Panc1 (cell line): Measurements from ENCODE around the gene SGF29. TPM values are rescaled to one million over a fixed set of nuclear protein-coding genes. Genes with fewer than 3 reads are reported as not detected.

ENCODE experiments used
- ATAC-seq: fragments of 200-7000 bp; cut with Tn5 transposase; 2 replicates; pipeline ENCODE4 v1.9.1; 2020; ENCODE audit warnings: mild to moderate bottlenecking, moderate library complexity
- BruUV-seq: library from RNA; stranded (reverse); fragments of 400-500 nt; replicated peaks from 2 replicates; lab custom pipeline; 2021; lab: Mats Ljungman, UMichigan
- CTCF ChIA-PET: fragments of 300-600 bp; sonication (Branson Sonifier 250); formaldehyde crosslinking; loops from one replicate; lab custom pipeline; 2022; ENCODE audit warnings: antibody characterized with exemption; lab: Charles Lee
- POLR2A ChIA-PET: fragments of 300-600 bp; sonication (Branson Sonifier 250); formaldehyde crosslinking; loops from one replicate; lab custom pipeline; 2022; ENCODE audit warnings: antibody characterized with exemption; lab: Charles Lee
- DNase-seq: peaks from one replicate; pipeline ENCODE4 v3.0.0-alpha.2; 2010; ENCODE audit warnings: low read depth, low spot score
- H3K27ac ChIP-seq: 2 replicates; pipeline ENCODE4 v1.5.1; 2011; ENCODE audit warnings: mild to moderate bottlenecking, low read length, inconsistent platforms
- H3K27me3 ChIP-seq: fragments of 200-500 bp; sonication (Bioruptor generic); 2 replicates; pipeline ENCODE4 v1.6.0; 2014; ENCODE audit warnings: low read length, inconsistent platforms; ENCODE audit not compliant: control insufficient read depth, insufficient read depth
- H3K36me3 ChIP-seq: fragments of 200-500 bp; sonication (Bioruptor generic); 2 replicates; pipeline ENCODE4 v1.5.1; 2014; ENCODE audit warnings: inconsistent platforms, mild to moderate bottlenecking, low read length, moderate library complexity; ENCODE audit not compliant: control insufficient read depth, insufficient read depth
- H3K4me1 ChIP-seq: 2 replicates; pipeline ENCODE4 v1.5.1; 2011; ENCODE audit warnings: inconsistent platforms, mild to moderate bottlenecking, low read length, moderate library complexity; ENCODE audit not compliant: control insufficient read depth, insufficient read depth
- H3K4me3 ChIP-seq, 2 experiments: 2 replicates each; pipeline ENCODE4 v1.5.1; 2011 to 2012; ENCODE audit warnings: low read depth in 2 of 2, low read length in 2 of 2, mild to moderate bottlenecking in 2 of 2, inconsistent platforms in 1 of 2, moderate library complexity in 1 of 2
- H3K9me3 ChIP-seq: fragments of 200-500 bp; sonication (Bioruptor generic); 2 replicates; pipeline ENCODE4 v1.5.1; 2014; ENCODE audit warnings: low read depth, mild to moderate bottlenecking, inconsistent platforms, low read length, moderate library complexity; ENCODE audit not compliant: control insufficient read depth, insufficient read depth
- CTCF ChIP-seq: fragments of 450-650 bp; IDR thresholded peaks from 2 replicates; pipeline ENCODE4 v1.5.1; 2017; ENCODE audit warnings: mild to moderate bottlenecking
- POLR2AphosphoS5 ChIP-seq: IDR thresholded peaks from 2 replicates; pipeline ENCODE4 v1.6.1; 2012; ENCODE audit warnings: mild to moderate bottlenecking, low read depth, low read length, moderate library complexity
- REST ChIP-seq, 2 experiments: IDR thresholded peaks; 2 replicates each; pipeline ENCODE4 v1.6.1; 2011 to 2012; ENCODE audit warnings: low read depth in 2 of 2, control low read depth in 1 of 2, low read length in 1 of 2, mild to moderate bottlenecking in 1 of 2, moderate library complexity in 1 of 2; ENCODE audit not compliant: insufficient read depth in 1 of 2
- SIN3A ChIP-seq: IDR thresholded peaks from 2 replicates; pipeline ENCODE4 v1.6.1; 2012; ENCODE audit warnings: low read depth, mild to moderate bottlenecking, low read length, moderate library complexity, borderline replicate concordance; ENCODE audit not compliant: insufficient read depth
- TCF7L2 ChIP-seq: IDR thresholded peaks from 2 replicates; pipeline ENCODE4 v1.6.1; 2011; ENCODE audit warnings: mild to moderate bottlenecking, low read depth, low read length, inconsistent platforms
- in situ Hi-C: cut with HindIII; loops from 2 replicates; pipeline ENCODE4 v1.10.0; 2016; ENCODE audit warnings: low sequenced_read_pairs, low pct_unique_long_range_greater_than_20kb
- intact Hi-C: fragments of 100-400 bp; cut with micrococcal nuclease; formaldehyde crosslinking; loops from one replicate; pipeline ENCODE4 v1.10.0; 2022; ENCODE audit not compliant: unreplicated experiment
- total RNA-seq: library from RNA; stranded (reverse); gene quantifications from one replicate; pipeline ENCODE4 v1.2.1, GENCODE V29; 2021; ENCODE audit not compliant: unreplicated experiment

SGF29 gene
- total RNA-seq, 1 experiment from 2014 or later, result 29.5 TPM

- TF ChIP-seq CTCF (no peak), POLR2AphosphoS5 (no peak), REST (IDR thresholded peaks at IDR 0.05; ENCODE audit: insufficient read depth in 1 of 2, low read depth in 2 of 2, low read length in 1 of 2) (no peak), SIN3A (no peak), TCF7L2 (no peak)
- in situ Hi-C loops, result no loop called here
- H3K9me3 ChIP-seq, result no peaks in the 10 kb centered on the region
- H3K4me1 ChIP-seq, result no peaks in the 10 kb centered on the region
- no peaks in the 10 kb centered on the region for H3K36me3 ChIP-seq
- no peak overlapping the region for H3K4me3 ChIP-seq
- H3K27ac ChIP-seq, result no peak overlapping the region
- DNase-seq, result no peak
- ChIA-PET CTCF (no interaction called here), POLR2A (interaction anchor here (0.6 kb wide), 1 partner anchor 22 kb away, joined by 4 read pairs; no protein-coding TSS in a partner anchor)
- no peaks in the 10 kb centered on the region for H3K27me3 ChIP-seq
- no TSS peak for BruUV-seq
- ATAC-seq, result peak; percentile 54
- intact Hi-C loops, result no loop called here
Observed at GRCh38 chr16:28514246-28514645, 39.5 kb upstream of the SGF29 start.

DNA sequence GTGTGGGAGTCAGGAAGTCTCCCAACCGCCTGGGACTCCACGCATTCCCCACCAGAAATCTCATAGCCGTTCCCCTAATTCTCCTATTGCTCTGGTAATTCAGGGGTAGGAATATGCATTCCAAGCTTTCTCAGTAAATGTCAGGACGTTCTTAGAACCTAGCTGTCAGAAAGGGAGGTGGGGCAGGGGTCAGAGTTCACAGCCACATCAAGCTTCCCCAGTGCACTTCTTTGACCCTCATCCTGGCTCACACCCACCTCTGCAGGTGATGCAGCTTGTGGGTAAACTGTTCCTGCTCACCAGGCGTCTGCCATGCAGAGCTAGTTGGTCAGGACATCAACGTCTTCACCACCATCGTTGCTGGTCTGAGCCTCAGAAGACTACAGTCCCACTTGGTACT, 33.0 kb upstream of the SGF29 start:
- H3K27me3 ChIP-seq, result no peaks in the 10 kb centered on the region
- BruUV-seq, result no TSS peak
- H3K4me1 ChIP-seq, result no peaks in the 10 kb centered on the region
- no peak overlapping the region for H3K27ac ChIP-seq
- ChIA-PET CTCF (no interaction called here), POLR2A (no interaction called here)
- no peaks in the 10 kb centered on the region for H3K36me3 ChIP-seq
- DNase-seq (no peak), ATAC-seq (no peak)
- H3K9me3 ChIP-seq, result no peaks in the 10 kb centered on the region
- TF ChIP-seq POLR2AphosphoS5 (no peak), CTCF (no peak), SIN3A (no peak), TCF7L2 (no peak), REST (IDR thresholded peaks at IDR 0.05; ENCODE audit: insufficient read depth in 1 of 2, low read depth in 2 of 2, low read length in 1 of 2) (no peak)
- in situ Hi-C loops, result no loop called here
- intact Hi-C loops, result no loop called here
- no peak overlapping the region for H3K4me3 ChIP-seq
